A549 (cell line): ENCODE measurements around the gene ECT2.

Experiments used
- CEBPB ChIP-seq, 2 experiments: fragments of >200 bp in 1 of 2; sonication (Bioruptor Twin) in 1 of 2; formaldehyde crosslinking in 1 of 2; IDR thresholded peaks; 2 replicates each; pipeline ENCODE4 v1.6.1; 2012 to 2016
- CTCF ChIP-seq: fragments of >200 bp; sonication (Bioruptor Twin); formaldehyde crosslinking; IDR thresholded peaks from 3 replicates; pipeline ENCODE4 v1.5.1; 2016
- EP300 ChIP-seq, 2 experiments: fragments of >200 bp; sonication (Bioruptor Twin); formaldehyde crosslinking; IDR thresholded peaks; 2 replicates in 1 of 2; 3 replicates in 1 of 2; pipeline ENCODE4 v1.6.1; 2016 to 2017
- ESRRA ChIP-seq: fragments of 150-350 bp; IDR thresholded peaks from 2 replicates; pipeline ENCODE4 v1.6.1; 2014; ENCODE audit warnings: mild to moderate bottlenecking, low read length, borderline replicate concordance
- FOSB ChIP-seq: fragments of 250-450 bp; sonication (Bioruptor Pico); IDR thresholded peaks from 2 replicates; pipeline ENCODE4 v1.5.0; 2020; ENCODE audit warnings: mild to moderate bottlenecking, moderate library complexity
- PBX3 ChIP-seq: IDR thresholded peaks from 2 replicates; pipeline ENCODE4 v1.6.1; 2012
- POLR2A ChIP-seq: IDR thresholded peaks from 2 replicates; pipeline ENCODE4 v1.6.1; 2012; ENCODE audit warnings: mild to moderate bottlenecking, low read length
- POLR2AphosphoS2 ChIP-seq: conservative IDR thresholded peaks from 2 replicates; pipeline ENCODE4 v1.6.1; 2012; ENCODE audit warnings: low read length, improper control_type of control experiment, inconsistent platforms
- RAD21 ChIP-seq, 2 experiments: fragments of >200 bp in 1 of 2; sonication (Bioruptor Twin) in 1 of 2; formaldehyde crosslinking in 1 of 2; IDR thresholded peaks in 1 of 2; conservative IDR thresholded peaks in 1 of 2; 2 replicates in 1 of 2; 3 replicates in 1 of 2; pipeline ENCODE4 v1.6.1; 2012 to 2018; ENCODE audit warnings: inconsistent platforms in 1 of 2
- REST ChIP-seq: fragments of 200-600 bp; sonication (generic); IDR thresholded peaks from 2 replicates; pipeline ENCODE4 v1.6.1; 2016; ENCODE audit warnings: antibody characterized with exemption, mild to moderate bottlenecking, moderate library complexity
- USF2 ChIP-seq: fragments of 450-650 bp; IDR thresholded peaks from 2 replicates; pipeline ENCODE4 v1.6.1; 2014; ENCODE audit warnings: antibody characterized with exemption
- ZNF302 ChIP-seq: fragments of 250-450 bp; sonication (Bioruptor Pico); IDR thresholded peaks from 2 replicates; pipeline ENCODE4 v1.9.0; 2021; ENCODE audit warnings: inconsistent platforms, mild to moderate bottlenecking, moderate library complexity

GRCh38 chr3:172848910-172849309 is 98.4 kb downstream of the ECT2 start:
- TF ChIP-seq REST (no peak), CTCF (no peak), CEBPB (IDR thresholded peaks at IDR 0.05) (no peak), EP300 (IDR thresholded peaks at IDR 0.05) (no peak), PBX3 (no peak), POLR2A (no peak), POLR2AphosphoS2 (no peak), RAD21 (conservative IDR thresholded peaks at IDR 0.05 in 1 of 2, IDR thresholded peaks at IDR 0.05 in 1 of 2) (no peak), USF2 (no peak), ZNF302 (CRISPR knock-in tag) (no peak), ESRRA (no peak), FOSB (CRISPR knock-in tag) (no peak)
